ENCODE results near the gene FBXL13.
"Not testable (repeated sequence)": the region's sequence is repeated elsewhere in the genome, so short reads cannot be mapped to it uniquely, and the experiment has no call there.

The FBXL13 gene

DNA sequence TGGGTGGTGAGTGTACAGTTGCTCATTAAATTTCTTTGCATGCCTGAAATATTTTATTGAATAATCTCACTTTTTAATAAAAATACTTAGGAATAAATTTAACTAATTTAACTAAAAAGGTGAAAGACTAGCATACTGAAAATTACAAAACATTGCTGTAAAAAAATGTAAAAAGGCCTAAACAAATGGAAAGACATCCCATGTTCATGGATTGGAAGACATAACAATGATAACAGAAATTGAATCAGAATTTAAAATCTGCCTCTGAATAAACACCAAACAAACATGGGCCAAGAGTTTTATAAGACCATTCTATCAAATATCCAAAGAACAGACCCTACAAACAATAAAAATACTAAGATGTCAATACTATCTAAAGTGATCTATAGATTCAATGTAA is 94.9 kb downstream of the FBXL13 start:
- DNase-seq = no peak

DNA sequence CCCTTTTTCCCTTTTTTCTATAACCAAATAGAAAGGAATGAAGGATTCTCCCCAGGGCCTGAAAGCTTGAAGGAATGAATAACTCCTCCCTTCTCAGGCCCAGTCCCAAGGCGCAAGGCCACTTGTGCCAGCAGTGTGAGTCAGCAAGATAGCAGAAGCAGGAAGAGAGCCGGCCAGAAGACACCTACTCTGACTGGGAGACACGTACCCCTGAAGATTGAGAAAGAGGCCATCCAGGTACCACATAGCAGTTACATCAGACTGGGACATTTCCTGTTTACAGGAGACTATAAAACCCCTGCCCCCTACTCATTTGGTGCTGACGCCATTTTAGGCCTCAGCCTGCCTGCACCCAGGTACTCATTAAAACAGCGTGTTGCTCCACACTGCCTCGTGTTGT is 96.3 kb downstream of the FBXL13 start:
- DNase-seq = no peak

DNA sequence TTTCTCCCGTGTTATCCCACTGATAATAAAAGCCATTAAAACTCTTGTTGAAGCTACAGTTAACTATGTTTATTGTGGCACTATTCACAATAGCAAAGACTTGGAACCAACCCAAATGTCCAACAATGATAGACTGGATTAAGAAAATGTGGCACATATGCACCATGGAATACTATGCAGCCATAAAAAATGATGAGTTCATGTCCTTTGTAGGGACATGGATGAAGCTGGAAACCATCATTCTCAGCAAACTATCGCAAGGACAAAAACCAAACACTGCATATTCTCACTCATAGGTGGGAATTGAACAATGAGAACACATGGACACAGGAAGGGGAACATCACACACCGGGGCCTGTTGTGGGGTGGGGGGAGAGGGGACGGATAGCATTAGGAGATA is 97.0 kb downstream of the FBXL13 start:
- DNase-seq = not testable (repeated sequence)

GRCh38 chr7:102976493-102976892 is 98.1 kb downstream of the FBXL13 start:
- DNase-seq = no peak

DNA sequence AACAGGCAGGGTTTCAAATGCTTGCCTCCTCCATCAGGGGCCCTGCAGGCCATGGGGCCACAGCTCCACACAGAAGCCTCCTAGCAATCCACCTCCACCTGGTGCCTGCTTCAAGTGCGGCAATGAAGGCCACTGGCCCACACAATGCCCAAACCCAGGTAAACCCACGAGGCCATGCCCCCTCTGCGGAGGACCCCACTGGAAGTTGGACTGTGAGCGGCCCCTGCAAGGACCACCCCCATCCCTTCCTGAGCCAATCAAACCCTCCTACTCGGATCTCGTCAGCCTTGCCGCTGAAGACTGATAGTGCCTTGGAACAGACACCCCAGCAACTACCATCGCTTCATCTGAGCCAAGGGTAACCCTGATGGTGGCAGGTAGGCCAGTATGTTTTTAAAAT is 98.7 kb downstream of the FBXL13 start:
- no peak for DNase-seq

DNA sequence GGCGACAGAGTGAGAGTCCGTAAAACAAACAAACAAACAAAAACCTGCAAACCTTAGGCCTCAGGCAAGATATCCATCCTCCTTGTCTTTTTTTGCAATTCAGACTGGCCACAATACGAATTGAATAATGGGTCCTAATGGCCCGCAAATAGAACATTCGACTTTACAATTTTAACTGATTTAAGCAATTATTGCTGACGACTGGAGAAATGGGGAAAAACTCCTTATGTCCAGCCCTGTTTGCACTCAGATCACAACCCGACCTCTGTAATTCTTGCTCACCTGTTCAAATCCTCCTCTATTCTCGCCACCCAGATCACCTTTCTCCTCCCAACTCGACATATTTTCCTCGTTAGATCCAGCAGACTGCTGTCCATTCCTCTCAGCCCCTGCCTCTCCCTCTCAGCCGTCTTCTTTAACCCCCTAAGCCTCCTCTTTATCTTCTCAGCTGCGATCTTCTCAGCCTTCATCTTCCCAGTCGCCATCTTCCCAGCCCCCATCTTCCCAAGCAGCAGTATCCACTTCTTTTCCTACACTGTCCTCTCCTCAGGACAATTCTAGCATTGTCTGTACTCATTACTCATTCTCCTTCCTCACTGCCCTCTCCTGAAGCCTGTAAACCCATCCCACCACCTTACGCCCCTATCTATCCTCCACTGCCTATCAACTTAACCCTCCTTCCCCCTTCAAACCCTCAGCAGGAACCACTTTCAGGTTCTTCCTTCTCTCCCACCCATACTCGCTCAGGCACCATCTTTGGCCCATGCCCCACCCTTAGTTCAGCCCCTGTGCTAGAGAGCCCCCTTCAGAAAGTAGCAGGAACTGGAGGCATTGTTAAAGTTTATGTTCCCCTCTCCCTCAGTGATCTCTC is 100.0 kb downstream of the FBXL13 start:
- DNase-seq = no peak

DNA sequence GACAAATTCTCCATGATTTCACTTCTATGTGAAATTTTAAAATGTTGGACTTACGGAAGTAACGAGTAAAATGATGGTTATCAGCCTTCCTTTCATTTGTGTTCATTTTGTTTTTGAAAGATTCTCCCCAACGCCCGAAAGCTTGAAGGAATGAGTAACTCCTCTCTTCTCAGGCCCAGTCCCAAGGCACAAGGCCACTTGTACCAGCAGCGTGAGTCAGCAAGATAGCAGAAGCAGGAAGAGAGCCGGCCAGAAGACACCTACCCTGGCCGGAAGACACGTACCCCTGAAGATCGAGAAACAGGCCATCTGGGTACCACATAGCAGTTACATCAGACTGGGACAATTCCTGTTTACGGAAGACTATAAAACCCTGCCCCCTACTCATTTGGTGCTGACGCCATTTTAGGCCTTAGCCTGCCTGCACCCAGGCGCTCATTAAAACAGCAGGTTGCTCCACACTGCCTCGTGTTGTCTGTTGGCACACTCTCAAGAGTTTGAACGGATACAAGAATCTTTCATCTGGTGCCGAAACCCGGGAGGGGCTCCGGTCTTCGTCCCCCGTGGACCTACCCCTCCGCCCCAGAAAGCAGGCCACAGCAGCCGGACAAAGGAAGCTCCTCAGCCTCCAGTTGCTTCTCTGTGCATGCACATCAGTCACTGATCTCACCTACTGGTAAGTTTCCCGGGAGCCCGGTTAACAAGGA is 101.3 kb downstream of the FBXL13 start:
- no peak for DNase-seq

DNA sequence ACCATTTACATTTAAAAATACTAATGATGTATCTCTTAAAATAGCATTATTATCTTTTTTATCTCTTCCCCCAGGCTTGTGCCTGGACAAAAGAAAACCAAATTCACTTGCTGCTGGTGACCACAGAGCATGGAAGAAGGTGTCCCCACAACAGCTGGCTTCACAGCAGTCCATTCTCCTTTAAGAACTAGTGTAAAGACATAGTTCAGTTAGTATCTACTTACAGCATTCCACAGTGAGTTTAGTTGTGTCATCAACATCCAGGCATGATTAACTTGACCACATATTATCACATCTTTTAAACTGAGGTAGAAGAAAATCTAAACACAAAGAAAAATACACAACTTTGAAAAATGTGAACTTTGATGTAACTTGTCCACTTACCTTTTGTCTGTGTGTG is 106.8 kb downstream of the FBXL13 start:
- DNase-seq = no peak

DNA sequence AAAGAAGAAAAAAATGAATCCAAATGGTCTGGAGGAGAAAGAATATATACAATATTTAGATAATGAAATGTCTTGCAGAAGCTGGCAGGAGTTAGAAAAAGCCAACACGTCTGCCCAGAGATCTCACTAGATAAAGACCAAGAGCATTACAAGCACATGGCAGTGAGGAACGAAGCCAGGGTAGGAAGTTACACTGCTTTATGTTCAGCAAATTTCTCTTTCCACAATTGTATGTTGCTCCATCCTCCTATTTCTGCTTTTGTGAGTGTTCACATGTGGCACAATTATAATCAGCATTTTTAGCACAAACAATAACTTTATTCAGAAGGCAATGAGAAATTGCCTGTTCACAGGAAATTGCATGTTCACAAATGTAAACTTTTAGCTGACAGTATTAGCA is 108.1 kb downstream of the FBXL13 start:
- no peak for DNase-seq

DNA sequence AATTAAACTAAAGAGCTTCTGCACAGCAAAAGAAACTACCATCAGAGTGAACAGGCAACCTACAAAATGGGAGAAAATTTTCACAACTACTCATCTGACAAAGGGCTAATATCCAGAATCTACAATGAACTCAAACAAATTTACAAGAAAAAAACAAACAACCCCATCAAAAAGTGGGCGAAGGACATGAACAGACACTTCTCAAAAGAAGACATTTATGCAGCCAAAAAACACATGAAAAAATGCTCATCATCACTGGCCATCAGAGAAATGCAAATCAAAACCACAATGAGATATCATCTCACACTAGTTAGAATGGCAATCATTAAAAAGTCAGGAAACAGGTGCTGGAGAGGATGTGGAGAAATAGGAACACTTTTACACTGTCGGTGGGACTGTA is 112.6 kb downstream of the FBXL13 start:
- not testable (repeated sequence) for DNase-seq

GRCh38 chr7:102958004-102958403 is 116.6 kb downstream of the FBXL13 start:
- DNase-seq = not testable (repeated sequence)

GRCh38 chr7:102954359-102954758 is 120.2 kb downstream of the FBXL13 start:
- DNase-seq = not testable (repeated sequence)

DNA sequence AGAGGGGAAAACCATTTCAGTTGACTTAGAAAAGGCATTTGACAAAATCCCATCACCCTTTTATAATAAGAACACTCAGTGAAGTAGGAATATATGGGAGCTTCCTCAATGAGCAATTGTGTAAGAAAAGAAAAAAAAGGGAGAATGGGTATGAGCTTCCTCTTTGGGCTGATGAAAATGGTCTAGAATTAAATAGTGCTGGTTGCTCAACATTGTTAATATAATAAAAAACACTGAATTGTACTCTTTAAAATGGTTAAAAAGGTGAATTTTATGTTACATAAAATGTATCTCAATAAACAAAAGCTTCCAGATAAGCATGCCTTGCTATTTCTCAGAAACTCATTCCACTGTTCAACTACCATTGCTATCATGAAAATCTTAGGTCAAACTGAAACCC is 121.2 kb downstream of the FBXL13 start:
- DNase-seq = no peak

DNA sequence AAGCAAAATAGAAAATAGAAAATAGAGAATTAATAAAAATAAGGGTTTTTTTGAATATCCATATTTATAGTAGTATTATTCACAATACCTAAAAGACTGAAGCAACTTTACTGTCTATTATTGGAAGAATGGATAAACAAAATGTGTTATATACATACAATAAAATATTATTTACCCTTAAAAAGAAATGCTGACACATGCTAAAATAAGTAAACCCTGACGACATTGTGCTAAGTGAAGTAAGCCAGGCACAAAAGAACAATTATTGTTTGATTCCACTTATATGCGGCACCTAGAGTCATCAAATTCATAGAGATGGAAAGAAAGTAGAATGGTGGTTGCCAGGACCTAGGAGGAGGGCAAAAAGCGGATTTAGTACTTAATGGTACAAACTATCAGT is 122.8 kb downstream of the FBXL13 start:
- no peak for DNase-seq

- no peak for DNase-seq
These were observed 130.4 kb downstream of the FBXL13 start for GRCh38 chr7:102944241-102944640.

GRCh38 chr7:102943423-102944169 is 131.0 kb downstream of the FBXL13 start:
- DNase-seq = no peak

DNA sequence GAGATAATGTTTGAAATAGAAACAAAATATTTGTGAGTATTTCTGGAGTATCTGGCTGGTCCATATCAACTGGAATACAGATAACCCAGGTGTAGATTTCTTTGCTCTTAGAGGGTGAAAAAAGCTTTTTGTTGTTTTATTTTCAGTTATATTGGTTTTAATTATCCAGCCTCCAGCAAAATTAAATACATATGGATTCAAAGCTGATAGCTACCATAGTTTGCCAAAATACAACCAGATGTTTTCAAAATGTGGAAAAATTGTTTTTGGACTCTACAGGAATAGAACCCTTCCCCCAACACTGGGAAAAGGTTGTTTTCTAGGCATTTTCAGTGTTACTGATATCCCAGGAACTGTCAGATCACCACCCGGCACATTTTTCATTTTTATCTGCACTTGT is 131.7 kb downstream of the FBXL13 start:
- no peak for DNase-seq

- DNase-seq = no peak
These were observed 132.3 kb downstream of the FBXL13 start for GRCh38 chr7:102942181-102942866.

- DNase-seq = no peak
These were observed 135.9 kb downstream of the FBXL13 start for GRCh38 chr7:102938679-102939078.

- DNase-seq = no peak
These were observed 139.0 kb downstream of the FBXL13 start for GRCh38 chr7:102935450-102936115.

DNA sequence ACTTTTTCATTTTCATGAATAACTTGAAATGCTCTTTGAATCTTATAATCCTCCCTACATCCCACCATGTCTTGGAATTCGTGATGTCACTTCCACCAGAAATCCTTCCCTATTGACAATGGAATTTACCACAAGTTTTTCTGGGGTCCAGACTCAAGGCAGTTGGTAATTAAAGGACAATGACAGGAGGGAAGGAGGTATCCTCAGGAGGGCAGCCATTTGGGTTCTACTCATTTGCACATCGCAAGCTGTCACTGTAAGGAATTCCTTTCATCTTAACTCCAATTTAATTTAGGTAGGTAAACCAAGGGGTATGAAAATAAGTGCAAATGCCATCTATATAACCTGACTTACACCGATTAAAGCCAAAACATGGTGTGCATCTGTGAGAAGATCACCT is 139.9 kb downstream of the FBXL13 start:
- DNase-seq = no peak

DNA sequence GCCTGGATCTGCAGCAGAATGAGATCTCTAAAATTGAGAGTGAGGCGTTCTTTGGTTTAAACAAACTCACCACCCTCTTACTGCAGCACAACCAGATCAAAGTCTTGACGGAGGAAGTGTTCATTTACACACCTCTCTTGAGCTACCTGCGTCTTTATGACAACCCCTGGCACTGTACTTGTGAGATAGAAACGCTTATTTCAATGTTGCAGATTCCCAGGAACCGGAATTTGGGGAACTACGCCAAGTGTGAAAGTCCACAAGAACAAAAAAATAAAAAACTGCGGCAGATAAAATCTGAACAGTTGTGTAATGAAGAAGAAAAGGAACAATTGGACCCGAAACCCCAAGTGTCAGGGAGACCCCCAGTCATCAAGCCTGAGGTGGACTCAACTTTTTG is 140.4 kb downstream of the FBXL13 start:
- DNase-seq = no peak
